GM18499 (cell line): ENCODE measurements around the gene RAD18.

Experiments used
- ATAC-seq: cut with Tn5 transposase; IDR thresholded peaks from one replicate; pipeline ENCODE4 v1.9.1; 2021; ENCODE audit warnings: moderate number of reproducible peaks; ENCODE audit not compliant: insufficient read depth, unreplicated experiment

RAD18 gene

GRCh38 chr3:8911781-8912180, 51.5 kb downstream of the RAD18 start:
- ATAC-seq: no peak

- ATAC-seq: no peak
Measured at GRCh38 chr3:8909160-8909559, 54.1 kb downstream of the RAD18 start.

- no peak for ATAC-seq
Measured at GRCh38 chr3:8903191-8903590, 60.1 kb downstream of the RAD18 start.

- ATAC-seq: no peak
Measured at GRCh38 chr3:8900869-8901268, 62.4 kb downstream of the RAD18 start.

GRCh38 chr3:8899876-8900460, 63.3 kb downstream of the RAD18 start:
- no peak for ATAC-seq

- ATAC-seq: no peak
Measured at GRCh38 chr3:8895829-8896228, 67.4 kb downstream of the RAD18 start.

- ATAC-seq: no peak
Measured at GRCh38 chr3:8893001-8893400, 70.3 kb downstream of the RAD18 start.

- no peak for ATAC-seq
Measured at GRCh38 chr3:8891774-8892173, 71.5 kb downstream of the RAD18 start.

- no peak for ATAC-seq
Measured at GRCh38 chr3:8891303-8891702, 72.0 kb downstream of the RAD18 start.

GRCh38 chr3:8888301-8888915, 74.9 kb downstream of the RAD18 start:
- no peak for ATAC-seq

- no peak for ATAC-seq
Measured at GRCh38 chr3:8887435-8888300, 75.6 kb downstream of the RAD18 start.

- ATAC-seq: no peak
Measured at GRCh38 chr3:8886546-8886945, 76.7 kb downstream of the RAD18 start.

- ATAC-seq: no peak
Measured at GRCh38 chr3:8885536-8886316, 77.5 kb downstream of the RAD18 start.

- ATAC-seq: no peak
Measured at GRCh38 chr3:8884630-8885290, 78.5 kb downstream of the RAD18 start.

- ATAC-seq: peak; percentile 29
Measured at GRCh38 chr3:8882642-8883041, 80.6 kb downstream of the RAD18 start.

- ATAC-seq: peak; percentile 45
Measured at GRCh38 chr3:8882171-8882593, 81.1 kb downstream of the RAD18 start.

- ATAC-seq: no peak
Measured at GRCh38 chr3:8879347-8879944, 83.8 kb downstream of the RAD18 start.

- no peak for ATAC-seq
Measured at GRCh38 chr3:8875836-8876235, 87.4 kb downstream of the RAD18 start.

GRCh38 chr3:8873740-8874139, 89.5 kb downstream of the RAD18 start:
- no peak for ATAC-seq

- ATAC-seq: no peak
Measured at GRCh38 chr3:8872261-8872660, 91.0 kb downstream of the RAD18 start.
